ENCODE results near the gene RNF207. TPM values are rescaled to one million over a fixed set of nuclear protein-coding genes. Genes with fewer than 3 reads are reported as not detected.

Gene RNF207
- total and polyA plus RNA-seq, 2 of the 13 experiments (the other 11 are each of a cell fraction or from before 2014, with no cell fraction given): 9.8 to 15.9 TPM

DNA sequence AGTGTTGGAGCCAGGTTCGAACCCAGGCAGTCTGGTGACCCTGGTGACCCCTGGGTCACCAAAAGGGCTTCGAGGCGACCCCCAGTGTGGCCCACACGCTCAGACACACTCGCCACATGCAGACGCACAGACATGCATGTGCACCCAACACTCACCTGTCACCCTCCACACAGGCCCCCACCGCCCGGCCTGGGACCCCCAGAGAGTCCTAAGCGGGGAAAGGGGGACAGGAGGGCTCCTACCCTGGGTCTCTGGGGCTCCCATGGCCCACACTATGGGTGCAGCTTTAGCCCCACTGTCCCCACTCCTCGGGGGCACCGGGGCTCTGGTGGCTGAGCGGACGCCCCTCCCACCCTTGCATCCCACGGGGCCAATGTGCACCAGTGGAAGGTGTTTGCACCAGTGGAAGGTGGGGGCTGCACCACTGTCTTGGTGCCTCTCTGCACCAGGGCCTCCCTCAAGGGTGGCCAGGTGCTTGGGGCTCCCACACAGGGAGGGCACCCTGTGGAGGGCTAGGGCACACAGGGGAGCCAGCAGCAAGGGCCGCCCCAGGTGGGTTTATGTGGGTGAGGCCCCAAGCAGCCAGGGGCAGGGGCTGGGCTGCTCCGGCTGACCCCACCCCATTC is 35.7 kb upstream of the RNF207 start:
- 0% methylated on average over 4 of the region's 16 CpGs for WGBS (ENCODE audit: low lambda C conversion rate)
- no peak overlapping the region for H3K4me2 ChIP-seq (ENCODE audit: low read depth, low read length)
- H4K20me1 ChIP-seq (ENCODE audit: insufficient read depth, low read length): peaks cover 5% of the 10 kb centered on the region; the same call in 1 of the 2 replicates
- ATAC-seq: no peak
- no peak overlapping the region for H3K4me3 ChIP-seq (replicated peaks in 1 of 3; ENCODE audit: insufficient read depth in 1 of 3, low read depth in 2 of 3, low read length in 3 of 3)
- ChIA-PET POLR2A (no interaction called here), CTCF (ENCODE audit: low intra/inter-chr PET ratio, low total read pairs) (interaction anchor here (1.7 to 2.3 kb wide), 3 partner anchors 61 to 117 kb away, joined by 5 to 9 read pairs (median 8); no protein-coding TSS in a partner anchor)
- H3K27ac ChIP-seq (ENCODE audit: extremely low read length, insufficient read depth, low read length): no peak overlapping the region
- no peak overlapping the region for H3K9ac ChIP-seq (ENCODE audit: insufficient read depth, low read depth, low read length)
- TF ChIP-seq RAD51 (IDR thresholded peaks at IDR 0.05; ENCODE audit: borderline replicate concordance) (no peak), KAT8 (CRISPR knock-in tag; IDR thresholded peaks at IDR 0.05) (no peak), ZNF790 (CRISPR knock-in tag; IDR thresholded peaks at IDR 0.05; ENCODE audit: borderline replicate concordance) (no peak), ZNF598 (CRISPR knock-in tag; IDR thresholded peaks at IDR 0.05; ENCODE audit: borderline replicate concordance) (no peak), ATF7 (IDR thresholded peaks at IDR 0.05) (no peak), ATF7 (CRISPR knock-in tag; IDR thresholded peaks at IDR 0.05) (no peak), CBX5 (CRISPR knock-in tag; IDR thresholded peaks at IDR 0.05; ENCODE audit: borderline replicate concordance) (no peak), ZMYM4 (CRISPR knock-in tag; IDR thresholded peaks at IDR 0.05) (no peak), NR2F6 (IDR thresholded peaks at IDR 0.05) (no peak), NR2F6 (CRISPR knock-in tag; IDR thresholded peaks at IDR 0.05) (no peak), HNRNPH1 (optimal IDR thresholded peaks at IDR 0.05; ENCODE audit: low read depth, low read length) (no peak), ZNF547 (CRISPR knock-in tag; IDR thresholded peaks at IDR 0.05) (no peak), ZMAT3 (CRISPR knock-in tag; conservative IDR thresholded peaks at IDR 0.05) (no peak)
- TF ChIP-seq, protein P1, sequence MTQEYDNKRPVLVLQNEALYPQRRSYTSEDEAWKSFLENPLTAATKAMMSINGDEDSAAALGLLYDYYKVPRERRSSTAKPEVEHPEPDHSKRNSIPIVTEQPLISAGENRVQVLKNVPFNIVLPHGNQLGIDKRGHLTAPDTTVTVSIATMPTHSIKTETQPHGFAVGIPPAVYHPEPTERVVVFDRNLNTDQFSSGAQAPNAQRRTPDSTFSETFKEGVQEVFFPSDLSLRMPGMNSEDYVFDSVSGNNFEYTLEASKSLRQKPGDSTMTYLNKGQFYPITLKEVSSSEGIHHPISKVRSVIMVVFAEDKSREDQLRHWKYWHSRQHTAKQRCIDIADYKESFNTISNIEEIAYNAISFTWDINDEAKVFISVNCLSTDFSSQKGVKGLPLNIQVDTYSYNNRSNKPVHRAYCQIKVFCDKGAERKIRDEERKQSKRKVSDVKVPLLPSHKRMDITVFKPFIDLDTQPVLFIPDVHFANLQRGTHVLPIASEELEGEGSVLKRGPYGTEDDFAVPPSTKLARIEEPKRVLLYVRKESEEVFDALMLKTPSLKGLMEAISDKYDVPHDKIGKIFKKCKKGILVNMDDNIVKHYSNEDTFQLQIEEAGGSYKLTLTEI (CRISPR knock-in tag; conservative IDR thresholded peaks at IDR 0.05): no peak
- TF ChIP-seq, protein P2, sequence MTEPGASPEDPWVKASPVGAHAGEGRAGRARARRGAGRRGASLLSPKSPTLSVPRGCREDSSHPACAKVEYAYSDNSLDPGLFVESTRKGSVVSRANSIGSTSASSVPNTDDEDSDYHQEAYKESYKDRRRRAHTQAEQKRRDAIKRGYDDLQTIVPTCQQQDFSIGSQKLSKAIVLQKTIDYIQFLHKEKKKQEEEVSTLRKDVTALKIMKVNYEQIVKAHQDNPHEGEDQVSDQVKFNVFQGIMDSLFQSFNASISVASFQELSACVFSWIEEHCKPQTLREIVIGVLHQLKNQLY (CRISPR knock-in tag; IDR thresholded peaks at IDR 0.05): no peak
- TF ChIP-seq, protein P3, sequence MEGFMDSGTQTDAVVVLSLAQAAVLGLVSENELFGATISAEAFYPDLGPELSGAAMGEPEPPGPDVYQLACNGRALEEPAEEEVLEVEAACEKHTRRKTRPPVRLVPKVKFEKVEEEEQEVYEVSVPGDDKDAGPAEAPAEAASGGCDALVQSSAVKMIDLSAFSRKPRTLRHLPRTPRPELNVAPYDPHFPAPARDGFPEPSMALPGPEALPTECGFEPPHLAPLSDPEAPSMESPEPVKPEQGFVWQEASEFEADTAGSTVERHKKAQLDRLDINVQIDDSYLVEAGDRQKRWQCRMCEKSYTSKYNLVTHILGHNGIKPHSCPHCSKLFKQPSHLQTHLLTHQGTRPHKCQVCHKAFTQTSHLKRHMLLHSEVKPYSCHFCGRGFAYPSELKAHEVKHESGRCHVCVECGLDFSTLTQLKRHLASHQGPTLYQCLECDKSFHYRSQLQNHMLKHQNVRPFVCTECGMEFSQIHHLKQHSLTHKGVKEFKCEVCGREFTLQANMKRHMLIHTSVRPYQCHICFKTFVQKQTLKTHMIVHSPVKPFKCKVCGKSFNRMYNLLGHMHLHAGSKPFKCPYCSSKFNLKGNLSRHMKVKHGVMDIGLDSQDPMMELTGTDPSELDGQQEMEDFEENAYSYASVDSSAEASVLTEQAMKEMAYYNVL (CRISPR knock-in tag; IDR thresholded peaks at IDR 0.05; ENCODE audit: borderline replicate concordance): no peak
- TF ChIP-seq, protein P4, sequence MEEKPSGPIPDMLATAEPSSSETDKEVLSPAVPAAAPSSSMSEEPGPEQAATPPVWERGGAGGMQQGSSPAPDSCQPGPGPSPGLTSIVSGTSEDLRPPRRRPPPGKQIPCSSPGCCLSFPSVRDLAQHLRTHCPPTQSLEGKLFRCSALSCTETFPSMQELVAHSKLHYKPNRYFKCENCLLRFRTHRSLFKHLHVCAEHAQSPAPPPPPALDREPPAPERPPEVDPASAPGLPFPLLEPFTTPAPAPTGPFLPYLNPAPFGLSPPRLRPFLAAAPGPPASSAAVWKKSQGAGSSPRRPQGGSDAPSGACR (CRISPR knock-in tag; IDR thresholded peaks at IDR 0.05): no peak
- H3K27me3 ChIP-seq (ENCODE audit: control insufficient read depth in 1 of 2, insufficient read depth in 2 of 2, low read length in 2 of 2): peaks cover 24 to 73% of the 10 kb centered on the region in 2 experiments
- FAIRE-seq: no peak
- no peaks in the 10 kb centered on the region for H3K9me3 ChIP-seq (ENCODE audit: low read length)
- no peaks in the 10 kb centered on the region for H3K79me2 ChIP-seq (ENCODE audit: insufficient read depth, low read length)
- no peaks in the 10 kb centered on the region for H3K36me3 ChIP-seq (replicated peaks in 1 of 2; ENCODE audit: control insufficient read depth in 1 of 2, insufficient read depth in 2 of 2, low read length in 2 of 2)
- H3K4me1 ChIP-seq (ENCODE audit: insufficient read depth, low read length): peaks cover 15% of the 10 kb centered on the region
- in situ Hi-C loops (cut with HindIII; ENCODE audit: extremely low pct_ligation_motif_present, low pct_unique_long_range_greater_than_20kb) (loop anchor here (5.0 kb wide), 1 partner anchor 58 kb away; no protein-coding TSS in a partner anchor), intact Hi-C loops (cut with micrococcal nuclease; ENCODE audit: unreplicated experiment) (loop anchor here (2.0 kb wide), 1 partner anchor 61 kb away; no protein-coding TSS in a partner anchor)
- no peak for DNase-seq (ENCODE audit: low spot score)
- no peak overlapping the region for H2AFZ ChIP-seq (ENCODE audit: low read length)
- no TSS peak for BruUV-seq (replicated peaks)
